Endothelial cell of umbilical vein (primary cell): Measurements from ENCODE around the gene NCKAP5. TPM values are rescaled to one million over a fixed set of nuclear protein-coding genes. Genes with fewer than 3 reads are reported as not detected.

Experiments
- BruUV-seq: library from RNA; stranded (reverse); fragments of 400-500 nt; replicated peaks from 2 replicates; lab custom pipeline; 2021; lab: Mats Ljungman, UMichigan
- CTCF ChIA-PET: fragments of 300-600, 350-600 bp; sonication (Branson Sonifier 250); formaldehyde crosslinking; loops from one replicate; lab custom pipeline; 2021; ENCODE audit warnings: antibody characterized with exemption, inconsistent platforms; lab: Charles Lee
- POLR2A ChIA-PET: fragments of 300-600, 350-600 bp; sonication (Branson Sonifier 250); formaldehyde crosslinking; loops from one replicate; lab custom pipeline; 2021; ENCODE audit warnings: antibody characterized with exemption, inconsistent platforms; lab: Charles Lee
- DNase-seq: peaks from one replicate; pipeline ENCODE4 v3.0.0-alpha.2; 2011; ENCODE audit warnings: low read depth, low spot score
- FAIRE-seq: peaks from 2 replicates; lab custom pipeline; 2011; peaks lifted over from hg19 to GRCh38; lab: Jason Lieb, UNC
- H2AFZ ChIP-seq: 2 replicates; pipeline ENCODE4 v1.6.0; 2012; ENCODE audit warnings: low read depth, low read length, control low read depth, inconsistent platforms
- H3K27ac ChIP-seq: 2 replicates; pipeline ENCODE4 v1.5.1; 2011; ENCODE audit warnings: low read depth, mild to moderate bottlenecking, control low read depth, low read length, moderate library complexity; ENCODE audit not compliant: insufficient read depth
- H3K27me3 ChIP-seq, 2 experiments: 2 replicates each; pipeline versions ENCODE4 v1.6.0 to v1.6.1; 2011; ENCODE audit warnings: low read length in 2 of 2, mixed read lengths in 1 of 2; ENCODE audit not compliant: control insufficient read depth in 2 of 2, insufficient read depth in 2 of 2
- H3K36me3 ChIP-seq, 2 experiments: 2 replicates in 1 of 2; 3 replicates in 1 of 2; pipeline ENCODE4 v1.5.1; 2011; ENCODE audit warnings: low read length in 2 of 2, mild to moderate bottlenecking in 1 of 2, moderate library complexity in 1 of 2; ENCODE audit not compliant: control insufficient read depth in 2 of 2, insufficient read depth in 2 of 2; ENCODE audit errors: extremely low read depth in 1 of 2
- H3K4me1 ChIP-seq: 3 replicates; pipeline ENCODE4 v1.5.1; 2011; ENCODE audit warnings: mild to moderate bottlenecking, low read length; ENCODE audit not compliant: control insufficient read depth, insufficient read depth; ENCODE audit errors: extremely low read depth
- H3K4me2 ChIP-seq: 2 replicates; pipeline ENCODE4 v1.6.1; 2011; ENCODE audit warnings: low read length, control low read depth, mixed read lengths; ENCODE audit not compliant: insufficient read depth
- H3K4me3 ChIP-seq, 3 experiments: fragments of 200-600 bp in 1 of 3; sonication (generic), shearing (Covaris generic) in 1 of 3; replicated peaks in 1 of 3; 2 replicates each; pipeline ENCODE4 v1.5.1; 2011 to 2016; ENCODE audit warnings: control low read depth in 3 of 3, low read length in 3 of 3, mild to moderate bottlenecking in 2 of 3, inconsistent platforms in 1 of 3, low read depth in 1 of 3, moderate library complexity in 1 of 3; ENCODE audit not compliant: insufficient read depth in 1 of 3
- H3K79me2 ChIP-seq: 2 replicates; pipeline ENCODE4 v1.6.0; 2012; ENCODE audit warnings: low read length, inconsistent platforms; ENCODE audit not compliant: control insufficient read depth, insufficient read depth
- H3K9ac ChIP-seq: replicated peaks from 2 replicates; pipeline ENCODE3; 2011; ENCODE audit warnings: low read length, control low read depth; ENCODE audit not compliant: insufficient read depth; ENCODE audit errors: extremely low read depth
- H3K9me1 ChIP-seq: replicated peaks from 3 replicates; pipeline ENCODE4 v1.6.0; 2011; ENCODE audit warnings: mild to moderate bottlenecking, low read length; ENCODE audit not compliant: control insufficient read depth, insufficient read depth; ENCODE audit errors: extremely low read depth
- H3K9me3 ChIP-seq: replicated peaks from 2 replicates; pipeline ENCODE4 v1.5.1; 2012; ENCODE audit warnings: low read length, inconsistent platforms; ENCODE audit not compliant: control insufficient read depth, insufficient read depth
- H4K20me1 ChIP-seq: replicated peaks from 2 replicates; pipeline ENCODE3; 2011; ENCODE audit warnings: mild to moderate bottlenecking, low read length; ENCODE audit not compliant: control insufficient read depth, insufficient read depth; ENCODE audit errors: extremely low read depth
- EZH2 ChIP-seq: IDR thresholded peaks from 2 replicates; pipeline ENCODE4 v1.6.1; 2012; ENCODE audit warnings: borderline replicate concordance, low read depth, mild to moderate bottlenecking, moderate library complexity, low read length, inconsistent platforms; ENCODE audit not compliant: severe bottlenecking
- FOS ChIP-seq: IDR thresholded peaks from 2 replicates; pipeline ENCODE4 v1.6.1; 2011; ENCODE audit warnings: mild to moderate bottlenecking, low read length, moderate library complexity, borderline replicate concordance; ENCODE audit not compliant: insufficient read depth
- GATA2 ChIP-seq: IDR thresholded peaks from 2 replicates; pipeline ENCODE4 v1.7.0; 2011; ENCODE audit warnings: low read depth, mild to moderate bottlenecking, moderate library complexity, mixed read lengths, low read length; ENCODE audit not compliant: insufficient read length, insufficient read depth
- JUN ChIP-seq: IDR thresholded peaks from 2 replicates; pipeline ENCODE4 v1.6.1; 2011; ENCODE audit warnings: borderline replicate concordance, low read depth; ENCODE audit not compliant: insufficient read length, insufficient read depth
- MAX ChIP-seq: IDR thresholded peaks from 2 replicates; pipeline ENCODE4 v1.6.1; 2011; ENCODE audit not compliant: insufficient read depth, insufficient read length
- MYC ChIP-seq: IDR thresholded peaks from one replicate; pipeline ENCODE4 v1.6.1; 2011; ENCODE audit warnings: mild to moderate bottlenecking, low read depth, low read length
- POLR2A ChIP-seq: IDR thresholded peaks from 2 replicates; pipeline ENCODE4 v1.6.1; 2012; ENCODE audit warnings: low read depth, mild to moderate bottlenecking, control low read depth, low read length
- POLR2AphosphoS5 ChIP-seq: IDR thresholded peaks from 2 replicates; pipeline ENCODE4 v1.6.1; 2012; ENCODE audit warnings: low read depth, mild to moderate bottlenecking, control low read depth, low read length, moderate library complexity; ENCODE audit not compliant: insufficient read depth
- dilution Hi-C: fragments of 300-500 bp; cut with MboI; formaldehyde crosslinking; loops from one replicate; pipeline ENCODE4 v1.15.0; 2019; ENCODE audit warnings: low sequenced_read_pairs; ENCODE audit not compliant: extremely low pct_ligation_motif_present
- intact Hi-C: fragments of 100-400 bp; cut with micrococcal nuclease; formaldehyde crosslinking; loops from one replicate; pipeline ENCODE4 v1.10.0; 2022
- polyA plus RNA-seq, 4 experiments: library from polyadenylated mRNA; depleted of rRNA in 3 of 4; stranded (reverse) in 3 of 4; unstranded in 1 of 4; fragments of >200 nt; gene quantifications; 2 replicates each; pipeline versions ENCODE4 v1.2.1 to v1.2.3, GENCODE V29; 2011 to 2012; ENCODE audit warnings: missing spikeins in 1 of 4
- total RNA-seq: library from RNA; stranded (reverse); gene quantifications from 2 replicates; pipeline ENCODE4 v1.2.3, GENCODE V29; 2021
- TF ChIP-seq, protein P1 (sequence below), 2 donors: IDR thresholded peaks; 1 replicate in 1 of 2; 2 replicates in 1 of 2; pipeline ENCODE4 v1.5.1; 2011; ENCODE audit warnings: low read length in 2 of 2, mild to moderate bottlenecking in 2 of 2, moderate library complexity in 2 of 2, control low read depth in 1 of 2, inconsistent platforms in 1 of 2, low read depth in 1 of 2; ENCODE audit not compliant: insufficient read depth in 1 of 2; ENCODE audit errors: extremely low read depth in 1 of 2

NCKAP5 gene
- total and polyA plus RNA-seq, 2 donors (not counting 3 experiments of a cell fraction or from before 2014, with no cell fraction given) = 0.47 to 3.3 TPM

DNA sequence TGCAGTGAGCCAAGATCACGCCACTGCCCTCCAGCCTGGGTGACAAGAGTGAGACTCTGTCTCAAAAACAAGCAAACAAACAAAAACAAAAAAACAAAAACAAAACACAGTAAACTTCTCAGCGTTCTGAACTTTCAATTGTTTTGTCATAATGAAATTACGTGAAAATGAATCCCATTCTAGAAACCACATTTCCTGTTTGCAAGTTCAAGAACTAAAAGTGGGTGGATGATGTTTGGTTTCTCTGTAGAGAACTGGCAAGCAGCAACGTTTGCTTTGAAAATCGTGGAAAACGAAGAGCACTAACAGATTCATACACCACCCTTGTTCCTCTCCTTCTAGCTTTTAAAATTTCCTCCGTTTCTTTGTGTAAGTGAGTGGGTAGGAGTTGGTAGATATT lies 672.2 kb downstream of the NCKAP5 start:
- no peak overlapping the region for H2AFZ ChIP-seq
- dilution Hi-C loops (no loop called here), intact Hi-C loops (no loop called here)
- H3K9ac ChIP-seq = no peak overlapping the region
- no peaks in the 10 kb centered on the region for H3K9me1 ChIP-seq
- no peaks in the 10 kb centered on the region for H3K36me3 ChIP-seq
- FAIRE-seq = no peak
- no peak overlapping the region for H3K4me2 ChIP-seq
- H3K9me3 ChIP-seq = no peaks in the 10 kb centered on the region
- no peak overlapping the region for H3K27ac ChIP-seq
- no peaks in the 10 kb centered on the region for H3K4me1 ChIP-seq
- H3K79me2 ChIP-seq = no peaks in the 10 kb centered on the region
- no peaks in the 10 kb centered on the region for H3K27me3 ChIP-seq
- ChIA-PET POLR2A (no interaction called here), CTCF (no interaction called here)
- no TSS peak for BruUV-seq
- no peak overlapping the region for H3K4me3 ChIP-seq
- H4K20me1 ChIP-seq = no peaks in the 10 kb centered on the region
- no peak for TF ChIP-seq POLR2AphosphoS5
- TF ChIP-seq GATA2 = no peak
- TF ChIP-seq FOS = no peak
- TF ChIP-seq, protein P1, sequence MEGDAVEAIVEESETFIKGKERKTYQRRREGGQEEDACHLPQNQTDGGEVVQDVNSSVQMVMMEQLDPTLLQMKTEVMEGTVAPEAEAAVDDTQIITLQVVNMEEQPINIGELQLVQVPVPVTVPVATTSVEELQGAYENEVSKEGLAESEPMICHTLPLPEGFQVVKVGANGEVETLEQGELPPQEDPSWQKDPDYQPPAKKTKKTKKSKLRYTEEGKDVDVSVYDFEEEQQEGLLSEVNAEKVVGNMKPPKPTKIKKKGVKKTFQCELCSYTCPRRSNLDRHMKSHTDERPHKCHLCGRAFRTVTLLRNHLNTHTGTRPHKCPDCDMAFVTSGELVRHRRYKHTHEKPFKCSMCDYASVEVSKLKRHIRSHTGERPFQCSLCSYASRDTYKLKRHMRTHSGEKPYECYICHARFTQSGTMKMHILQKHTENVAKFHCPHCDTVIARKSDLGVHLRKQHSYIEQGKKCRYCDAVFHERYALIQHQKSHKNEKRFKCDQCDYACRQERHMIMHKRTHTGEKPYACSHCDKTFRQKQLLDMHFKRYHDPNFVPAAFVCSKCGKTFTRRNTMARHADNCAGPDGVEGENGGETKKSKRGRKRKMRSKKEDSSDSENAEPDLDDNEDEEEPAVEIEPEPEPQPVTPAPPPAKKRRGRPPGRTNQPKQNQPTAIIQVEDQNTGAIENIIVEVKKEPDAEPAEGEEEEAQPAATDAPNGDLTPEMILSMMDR (IDR thresholded peaks at IDR 0.05; ENCODE audit: extremely low read depth in 1 of 2, insufficient read depth in 1 of 2, low read depth in 1 of 2, low read length in 2 of 2) = no peak
- no peak for TF ChIP-seq MYC
- no peak for TF ChIP-seq JUN
- no peak for TF ChIP-seq MAX
- TF ChIP-seq POLR2A = no peak
- TF ChIP-seq EZH2 = no peak
- no peak for DNase-seq
